GM12878 (cell line): Measurements from ENCODE around the gene ZNF248. TPM values are rescaled to one million over a fixed set of nuclear protein-coding genes. Genes with fewer than 3 reads are reported as not detected.

ENCODE experiments used
- ATAC-seq: fragments of 200-7000 bp; cut with Tn5 transposase; 3 replicates; pipeline ENCODE4 v1.9.1; 2020; ENCODE audit warnings: mild to moderate bottlenecking, moderate library complexity
- BruUV-seq: library from RNA; stranded (reverse); fragments of 400-500 nt; replicated peaks from 2 replicates; lab custom pipeline; 2021; lab: Mats Ljungman, UMichigan
- CTCF ChIA-PET: fragments of 300-600 bp; sonication (Branson Sonifier 250); formaldehyde crosslinking; extraction: SDS; loops from one replicate; lab custom pipeline; 2021; ENCODE audit warnings: inconsistent platforms; lab: Yijun Ruan, JAX
- POLR2A ChIA-PET: fragments of 350-600 bp; formaldehyde crosslinking; extraction: SDS; loops from one replicate; lab custom pipeline; 2021; ENCODE audit warnings: inconsistent platforms; lab: Charles Lee
- RAD21 ChIA-PET: fragments of 300-600 bp; sonication (Branson Sonifier 250); formaldehyde crosslinking; loops from one replicate; lab custom pipeline; 2023; ENCODE audit warnings: antibody characterized with exemption; ENCODE audit not compliant: unreplicated experiment; lab: Charles Lee
- SMC1A ChIA-PET: fragments of 300-600 bp; sonication (Branson Sonifier 250); formaldehyde crosslinking; loops from one replicate; lab custom pipeline; 2023; ENCODE audit not compliant: unreplicated experiment, uncharacterized antibody; lab: Charles Lee
- DNase-seq: peaks from one replicate; pipeline ENCODE4 v3.0.0-alpha.2; 2011; ENCODE audit warnings: low read depth, low spot score
- FAIRE-seq: peaks from 3 replicates; lab custom pipeline; 2011; peaks lifted over from hg19 to GRCh38; lab: Jason Lieb, UNC
- H2AFZ ChIP-seq: 2 replicates; pipeline ENCODE4 v1.6.0; 2011; ENCODE audit warnings: low read depth, low read length, control low read depth; ENCODE audit not compliant: control insufficient read depth
- H3K27ac ChIP-seq: 2 replicates; pipeline ENCODE4 v1.5.1; 2011; ENCODE audit warnings: control low read depth; ENCODE audit not compliant: control insufficient read depth, insufficient read depth
- H3K27me3 ChIP-seq, 2 experiments: replicated peaks in 1 of 2; 2 replicates each; pipeline versions ENCODE4 v1.6.0 to v1.6.1; 2011; ENCODE audit warnings: low read length in 1 of 2; ENCODE audit not compliant: control insufficient read depth in 2 of 2, insufficient read depth in 2 of 2
- H3K36me3 ChIP-seq, 2 experiments: 2 replicates each; pipeline ENCODE4 v1.5.1; 2011; ENCODE audit warnings: low read length in 1 of 2; ENCODE audit not compliant: control insufficient read depth in 2 of 2, insufficient read depth in 2 of 2
- H3K4me1 ChIP-seq: 2 replicates; pipeline ENCODE4 v1.6.1; 2011; ENCODE audit warnings: mild to moderate bottlenecking, low read length, moderate library complexity, mixed read lengths; ENCODE audit not compliant: control insufficient read depth, insufficient read depth
- H3K4me2 ChIP-seq: 2 replicates; pipeline ENCODE4 v1.6.0; 2011; ENCODE audit warnings: control low read depth; ENCODE audit not compliant: control insufficient read depth, insufficient read depth
- H3K4me3 ChIP-seq: fragments of 200-600 bp; sonication (generic); 2 replicates; pipeline ENCODE4 v1.5.1; 2016
- H3K79me2 ChIP-seq: 2 replicates; pipeline ENCODE4 v1.6.0; 2011; ENCODE audit warnings: low read length; ENCODE audit not compliant: control insufficient read depth, insufficient read depth
- H3K9ac ChIP-seq: 2 replicates; pipeline ENCODE4 v1.8.0; 2011; ENCODE audit warnings: low read length, control low read depth, mixed read lengths; ENCODE audit not compliant: control insufficient read depth, insufficient read depth
- H3K9me3 ChIP-seq: replicated peaks from 3 replicates; pipeline ENCODE4 v1.5.1; 2011; ENCODE audit warnings: mild to moderate bottlenecking, low read length; ENCODE audit not compliant: control insufficient read depth, insufficient read depth
- H4K20me1 ChIP-seq: 2 replicates; pipeline ENCODE4 v1.6.0; 2011; ENCODE audit not compliant: control insufficient read depth, insufficient read depth
- BMI1 ChIP-seq: fragments of 450-650 bp; IDR thresholded peaks from 2 replicates; pipeline ENCODE4 v1.6.1; 2016; ENCODE audit warnings: mild to moderate bottlenecking, moderate library complexity, borderline replicate concordance
- DPF2 ChIP-seq: fragments of 450-650 bp; IDR thresholded peaks from 2 replicates; pipeline ENCODE4 v1.6.1; 2017; ENCODE audit warnings: mild to moderate bottlenecking
- FOXM1 ChIP-seq: IDR thresholded peaks from 2 replicates; pipeline ENCODE4 v1.6.1; 2012; ENCODE audit warnings: low read depth, mild to moderate bottlenecking, inconsistent platforms, low read length, moderate library complexity
- HDAC6 ChIP-seq: fragments of 200-600 bp; sonication (generic); IDR thresholded peaks from one replicate; pipeline ENCODE4 v1.8.0; 2017; ENCODE audit warnings: antibody characterized with exemption; ENCODE audit not compliant: unreplicated experiment
- NR2C1 ChIP-seq: fragments of 450-650 bp; IDR thresholded peaks from 2 replicates; pipeline ENCODE4 v1.6.1; 2017; ENCODE audit warnings: antibody characterized with exemption, mild to moderate bottlenecking, moderate library complexity
- RCOR1 ChIP-seq: conservative IDR thresholded peaks from 2 replicates; pipeline ENCODE4 v1.6.1; 2012; ENCODE audit warnings: low read depth, low read length, improper control_type of control experiment
- RFX5 ChIP-seq: IDR thresholded peaks from 2 replicates; pipeline ENCODE4 v1.6.1; 2011; ENCODE audit warnings: low read depth, low read length, improper control_type of control experiment
- STAT3 ChIP-seq: IDR thresholded peaks from 2 replicates; pipeline ENCODE4 v1.6.1; 2011; ENCODE audit warnings: low read depth, low read length, improper control_type of control experiment
- ZZZ3 ChIP-seq: IDR thresholded peaks from 2 replicates; pipeline ENCODE4 v1.6.1; 2011; ENCODE audit warnings: low read depth; ENCODE audit not compliant: control insufficient read depth, insufficient read length
- WGBS: methylation state at CpG from one replicate; pipeline ENCODE4 v1.1.6; 2016; ENCODE audit warnings: low lambda C conversion rate; ENCODE audit not compliant: insufficient replicate concordance, insufficient coverage; ENCODE audit errors: missing lambda C conversion rate; 5-methylcytosine and 5-hydroxymethylcytosine counted together
- in situ Hi-C: fragments of 300-500 bp; cut with MboI; formaldehyde crosslinking; loops from 9 replicates; pipeline ENCODE4 v1.14.3; 2018; ENCODE audit warnings: mixed read lengths
- intact Hi-C: fragments of 100-400 bp; cut with micrococcal nuclease; formaldehyde crosslinking; loops from one replicate; pipeline ENCODE4 v1.14.2; 2022; ENCODE audit not compliant: unreplicated experiment
- polyA plus RNA-seq, 11 experiments: library from polyadenylated mRNA; depleted of rRNA in 4 of 11; unstranded in 6 of 11; stranded (reverse) in 5 of 11; fragments of >200 nt; fragmentation: Nextera tagmentation in 4 of 11; fragmentation: Illumina TruSeq in 1 of 11; extraction: Ambion mirVana in 4 of 11; extraction: Trizol in 1 of 11; gene quantifications; 1 replicate in 1 of 11; 2 replicates in 10 of 11; pipeline versions ENCODE4 v1.2.1 to v1.2.3, GENCODE V29; 2011 to 2016; ENCODE audit warnings: inconsistent platforms in 2 of 11, missing spikeins in 2 of 11, low read depth in 1 of 11
- total RNA-seq, 4 experiments: library from RNA; depleted of rRNA in 3 of 4; stranded (reverse); fragments of >200 nt in 3 of 4; fragmentation: Illumina TruSeq in 1 of 4; extraction: Trizol in 1 of 4; gene quantifications; 2 replicates each; pipeline versions ENCODE4 v1.2.1 to v1.2.3, GENCODE V29; 2013 to 2021
- TF ChIP-seq, protein P1 (sequence below): IDR thresholded peaks from 2 replicates; pipeline ENCODE4 v1.6.1; 2011; ENCODE audit warnings: borderline replicate concordance, low read depth, mild to moderate bottlenecking, moderate library complexity, low read length; ENCODE audit not compliant: insufficient read depth, poor library complexity, severe bottlenecking
- TF ChIP-seq, protein P2 (sequence below): fragments of 450-650 bp; IDR thresholded peaks from 2 replicates; pipeline ENCODE4 v1.6.1; 2017; ENCODE audit warnings: borderline replicate concordance
- TF ChIP-seq, protein P3 (sequence below): IDR thresholded peaks from 2 replicates; pipeline ENCODE4 v1.6.1; 2011; ENCODE audit warnings: low read depth, low read length, improper control_type of control experiment, borderline replicate concordance
- TF ChIP-seq, protein P4 (sequence below): IDR thresholded peaks from 2 replicates; pipeline ENCODE4 v1.6.1; 2012; ENCODE audit warnings: improper control_type of control experiment, low read depth, low read length; ENCODE audit not compliant: insufficient replicate concordance

Gene ZNF248
- total and polyA plus RNA-seq, 10 of the 15 experiments (the other 5 are each of a cell fraction or from before 2014, with no cell fraction given), result 2.0 to 16.3 (median 8.9) TPM

DNA sequence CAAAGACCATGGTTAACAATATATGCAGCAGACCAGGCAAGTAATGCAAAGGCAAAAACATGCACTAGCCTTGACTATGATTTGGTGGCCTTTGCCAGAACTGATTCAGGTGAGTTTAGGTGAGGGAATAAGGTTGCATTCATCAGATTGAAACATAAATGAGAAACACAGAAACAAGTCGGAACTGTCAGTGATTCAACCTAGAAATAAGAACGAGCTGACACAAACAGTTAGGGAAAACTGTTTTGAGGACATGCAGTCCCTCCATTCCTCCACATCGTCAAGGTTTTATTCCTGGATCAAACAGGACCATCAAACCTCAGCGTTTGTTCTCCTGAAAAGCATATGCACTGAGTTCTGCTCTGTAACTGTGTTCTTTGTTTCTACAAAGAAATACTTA is 1.8 kb downstream of the ZNF248 start:
- Histone ChIP-seq H3K4me2 (peak overlapping the region; percentile 76), H2AFZ (no peak overlapping the region), H3K4me1 (no peaks in the 10 kb centered on the region; the same call in 1 of the 2 replicates), H3K9ac (0 out of 2 replicates have a peak overlapping the region, but pooled peaks have one; percentile 12), H3K36me3 (no peaks in the 10 kb centered on the region; a peak in 2 of 4 replicates), H3K9me3 (no peaks in the 10 kb centered on the region; the same call in 2 of the 3 replicates), H3K27me3 (no peaks in the 10 kb centered on the region), H3K27ac (no peak overlapping the region), H4K20me1 (no peaks in the 10 kb centered on the region), H3K79me2 (peaks cover 18% of the 10 kb centered on the region), H3K4me3 (peak overlapping the region; percentile 41; the same call in 1 of the 2 replicates)
- BruUV-seq, result no TSS peak
- CTCF ChIA-PET, result no interaction called here
- 82% methylated on average over 4 of the region's 4 CpGs for WGBS
- in situ Hi-C loops, result loop anchor here (5.0 to 10.0 kb wide), 2 partner anchors 119 to 242 kb away; partner anchors contain the start of gene ZNF25
- RAD21 ChIA-PET, result interaction anchor here (1.3 kb wide), 1 partner anchor 120 kb away, joined by 4 read pairs; no protein-coding TSS in a partner anchor
- no peak for FAIRE-seq
- ATAC-seq, result no peak
- intact Hi-C loops, result loop anchor here (2.0 kb wide), 1 partner anchor 121 kb away; the partner anchor contains the start of gene ZNF25
- POLR2A ChIA-PET, result interaction anchor here (1.6 kb wide), 1 partner anchor 10 kb away, joined by 4 read pairs; no protein-coding TSS in a partner anchor
- SMC1A ChIA-PET, result interaction anchor here (1.2 to 1.4 kb wide), 2 partner anchors 90 to 155 kb away, joined by 3 to 4 read pairs; partner anchors contain the start of gene ZNF33A
- no peak for DNase-seq
- TF ChIP-seq ZZZ3 (no peak), RFX5 (no peak), NR2C1 (no peak), RCOR1 (no peak), HDAC6 (no peak), FOXM1 (no peak), DPF2 (no peak), STAT3 (no peak), BMI1 (no peak)
- TF ChIP-seq, protein P1, sequence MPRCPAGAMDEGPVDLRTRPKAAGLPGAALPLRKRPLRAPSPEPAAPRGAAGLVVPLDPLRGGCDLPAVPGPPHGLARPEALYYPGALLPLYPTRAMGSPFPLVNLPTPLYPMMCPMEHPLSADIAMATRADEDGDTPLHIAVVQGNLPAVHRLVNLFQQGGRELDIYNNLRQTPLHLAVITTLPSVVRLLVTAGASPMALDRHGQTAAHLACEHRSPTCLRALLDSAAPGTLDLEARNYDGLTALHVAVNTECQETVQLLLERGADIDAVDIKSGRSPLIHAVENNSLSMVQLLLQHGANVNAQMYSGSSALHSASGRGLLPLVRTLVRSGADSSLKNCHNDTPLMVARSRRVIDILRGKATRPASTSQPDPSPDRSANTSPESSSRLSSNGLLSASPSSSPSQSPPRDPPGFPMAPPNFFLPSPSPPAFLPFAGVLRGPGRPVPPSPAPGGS, result no peak
- TF ChIP-seq, protein P2, sequence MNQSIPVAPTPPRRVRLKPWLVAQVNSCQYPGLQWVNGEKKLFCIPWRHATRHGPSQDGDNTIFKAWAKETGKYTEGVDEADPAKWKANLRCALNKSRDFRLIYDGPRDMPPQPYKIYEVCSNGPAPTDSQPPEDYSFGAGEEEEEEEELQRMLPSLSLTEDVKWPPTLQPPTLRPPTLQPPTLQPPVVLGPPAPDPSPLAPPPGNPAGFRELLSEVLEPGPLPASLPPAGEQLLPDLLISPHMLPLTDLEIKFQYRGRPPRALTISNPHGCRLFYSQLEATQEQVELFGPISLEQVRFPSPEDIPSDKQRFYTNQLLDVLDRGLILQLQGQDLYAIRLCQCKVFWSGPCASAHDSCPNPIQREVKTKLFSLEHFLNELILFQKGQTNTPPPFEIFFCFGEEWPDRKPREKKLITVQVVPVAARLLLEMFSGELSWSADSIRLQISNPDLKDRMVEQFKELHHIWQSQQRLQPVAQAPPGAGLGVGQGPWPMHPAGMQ, result no peak
- TF ChIP-seq, protein P3, sequence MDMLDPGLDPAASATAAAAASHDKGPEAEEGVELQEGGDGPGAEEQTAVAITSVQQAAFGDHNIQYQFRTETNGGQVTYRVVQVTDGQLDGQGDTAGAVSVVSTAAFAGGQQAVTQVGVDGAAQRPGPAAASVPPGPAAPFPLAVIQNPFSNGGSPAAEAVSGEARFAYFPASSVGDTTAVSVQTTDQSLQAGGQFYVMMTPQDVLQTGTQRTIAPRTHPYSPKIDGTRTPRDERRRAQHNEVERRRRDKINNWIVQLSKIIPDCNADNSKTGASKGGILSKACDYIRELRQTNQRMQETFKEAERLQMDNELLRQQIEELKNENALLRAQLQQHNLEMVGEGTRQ, result no peak
- TF ChIP-seq, protein P4, sequence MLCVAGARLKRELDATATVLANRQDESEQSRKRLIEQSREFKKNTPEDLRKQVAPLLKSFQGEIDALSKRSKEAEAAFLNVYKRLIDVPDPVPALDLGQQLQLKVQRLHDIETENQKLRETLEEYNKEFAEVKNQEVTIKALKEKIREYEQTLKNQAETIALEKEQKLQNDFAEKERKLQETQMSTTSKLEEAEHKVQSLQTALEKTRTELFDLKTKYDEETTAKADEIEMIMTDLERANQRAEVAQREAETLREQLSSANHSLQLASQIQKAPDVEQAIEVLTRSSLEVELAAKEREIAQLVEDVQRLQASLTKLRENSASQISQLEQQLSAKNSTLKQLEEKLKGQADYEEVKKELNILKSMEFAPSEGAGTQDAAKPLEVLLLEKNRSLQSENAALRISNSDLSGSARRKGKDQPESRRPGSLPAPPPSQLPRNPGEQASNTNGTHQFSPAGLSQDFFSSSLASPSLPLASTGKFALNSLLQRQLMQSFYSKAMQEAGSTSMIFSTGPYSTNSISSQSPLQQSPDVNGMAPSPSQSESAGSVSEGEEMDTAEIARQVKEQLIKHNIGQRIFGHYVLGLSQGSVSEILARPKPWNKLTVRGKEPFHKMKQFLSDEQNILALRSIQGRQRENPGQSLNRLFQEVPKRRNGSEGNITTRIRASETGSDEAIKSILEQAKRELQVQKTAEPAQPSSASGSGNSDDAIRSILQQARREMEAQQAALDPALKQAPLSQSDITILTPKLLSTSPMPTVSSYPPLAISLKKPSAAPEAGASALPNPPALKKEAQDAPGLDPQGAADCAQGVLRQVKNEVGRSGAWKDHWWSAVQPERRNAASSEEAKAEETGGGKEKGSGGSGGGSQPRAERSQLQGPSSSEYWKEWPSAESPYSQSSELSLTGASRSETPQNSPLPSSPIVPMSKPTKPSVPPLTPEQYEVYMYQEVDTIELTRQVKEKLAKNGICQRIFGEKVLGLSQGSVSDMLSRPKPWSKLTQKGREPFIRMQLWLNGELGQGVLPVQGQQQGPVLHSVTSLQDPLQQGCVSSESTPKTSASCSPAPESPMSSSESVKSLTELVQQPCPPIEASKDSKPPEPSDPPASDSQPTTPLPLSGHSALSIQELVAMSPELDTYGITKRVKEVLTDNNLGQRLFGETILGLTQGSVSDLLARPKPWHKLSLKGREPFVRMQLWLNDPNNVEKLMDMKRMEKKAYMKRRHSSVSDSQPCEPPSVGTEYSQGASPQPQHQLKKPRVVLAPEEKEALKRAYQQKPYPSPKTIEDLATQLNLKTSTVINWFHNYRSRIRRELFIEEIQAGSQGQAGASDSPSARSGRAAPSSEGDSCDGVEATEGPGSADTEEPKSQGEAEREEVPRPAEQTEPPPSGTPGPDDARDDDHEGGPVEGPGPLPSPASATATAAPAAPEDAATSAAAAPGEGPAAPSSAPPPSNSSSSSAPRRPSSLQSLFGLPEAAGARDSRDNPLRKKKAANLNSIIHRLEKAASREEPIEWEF, result no peak
